B cell (primary cell): ENCODE results near the gene PPP3CA.
"Not testable (repeated sequence)": the region's sequence is repeated elsewhere in the genome, so short reads cannot be mapped to it uniquely, and the experiment has no call there.

Experiments used
- CTCF ChIP-seq: fragments of 200-600 bp; IDR thresholded peaks from one replicate; pipeline ENCODE4 v1.8.0; 2022; ENCODE audit warnings: antibody characterized with exemption, mild to moderate bottlenecking
- EZH2 ChIP-seq: IDR thresholded peaks from 2 replicates; pipeline ENCODE4 v1.6.1; 2012; ENCODE audit warnings: borderline replicate concordance, low read depth, mild to moderate bottlenecking, moderate library complexity, low read length; ENCODE audit not compliant: insufficient read depth, poor library complexity, severe bottlenecking

- not testable (repeated sequence) for TF ChIP-seq CTCF, EZH2
Observed at GRCh38 chr4:100995002-100995401, 352.3 kb downstream of the PPP3CA start.
